CD4-positive, alpha-beta T cell treated with Interleukin-6 for 4 hours (primary cell): ENCODE measurements around the gene ATP6V0E1.
A peak's percentile ranks its signal among the peaks of the same experiment; 100 is the strongest.
"Not testable (repeated sequence)": the region's sequence is repeated elsewhere in the genome, so short reads cannot be mapped to it uniquely, and the experiment has no call there.

Source experiments
- DNase-seq: peaks from one replicate; pipeline ENCODE4 v3.0.0-alpha.2; 2020; ENCODE audit warnings: mixed read lengths

ATP6V0E1 gene

GRCh38 chr5:173039964-173040363 lies 56.4 kb downstream of the ATP6V0E1 start:
- DNase-seq, result no peak

- DNase-seq, result no peak
Measured at GRCh38 chr5:173041881-173042762, 58.6 kb downstream of the ATP6V0E1 start.

GRCh38 chr5:173042763-173043107 lies 59.2 kb downstream of the ATP6V0E1 start:
- no peak for DNase-seq

GRCh38 chr5:173045474-173045873 lies 61.9 kb downstream of the ATP6V0E1 start:
- DNase-seq, result no peak

GRCh38 chr5:173047096-173047837 lies 63.7 kb downstream of the ATP6V0E1 start:
- DNase-seq, result not testable (repeated sequence)

- DNase-seq, result no peak
Measured at GRCh38 chr5:173047838-173048105, 64.2 kb downstream of the ATP6V0E1 start.

GRCh38 chr5:173050791-173051190 lies 67.2 kb downstream of the ATP6V0E1 start:
- no peak for DNase-seq

- no peak for DNase-seq
Measured at GRCh38 chr5:173051746-173052145, 68.2 kb downstream of the ATP6V0E1 start.

GRCh38 chr5:173053041-173053440 lies 69.5 kb downstream of the ATP6V0E1 start:
- DNase-seq, result no peak

GRCh38 chr5:173055042-173055721 lies 71.6 kb downstream of the ATP6V0E1 start:
- DNase-seq, result no peak

GRCh38 chr5:173055722-173055982 lies 72.1 kb downstream of the ATP6V0E1 start:
- no peak for DNase-seq

GRCh38 chr5:173055983-173056782 lies 72.6 kb downstream of the ATP6V0E1 start, which contains the start of gene CREBRF:
Gene CREBRF (plus strand): TSS chr5:173056352. CDS start chr5:173080776, 24,424 bp downstream.
- DNase-seq, result peak; percentile 99

GRCh38 chr5:173056783-173057061 lies 73.2 kb downstream of the ATP6V0E1 start:
- peak; percentile 91 for DNase-seq

GRCh38 chr5:173057062-173057924 lies 73.7 kb downstream of the ATP6V0E1 start:
- DNase-seq, result peak; percentile 99

GRCh38 chr5:173062141-173062540 lies 78.6 kb downstream of the ATP6V0E1 start:
- no peak for DNase-seq

GRCh38 chr5:173065155-173065554 lies 81.6 kb downstream of the ATP6V0E1 start:
- no peak for DNase-seq

- no peak for DNase-seq
Measured at GRCh38 chr5:173069671-173070070, 86.1 kb downstream of the ATP6V0E1 start.

GRCh38 chr5:173075137-173075843 lies 91.7 kb downstream of the ATP6V0E1 start:
- DNase-seq, result no peak

- DNase-seq, result no peak
Measured at GRCh38 chr5:173075970-173076369, 92.4 kb downstream of the ATP6V0E1 start.

GRCh38 chr5:173076471-173076870 lies 92.9 kb downstream of the ATP6V0E1 start:
- not testable (repeated sequence) for DNase-seq

GRCh38 chr5:173078878-173079277 lies 95.3 kb downstream of the ATP6V0E1 start:
- DNase-seq, result no peak
